IMR-90 (cell line): ENCODE results near the gene ANTXR1. TPM values are rescaled to one million over a fixed set of nuclear protein-coding genes. Genes with fewer than 3 reads are reported as not detected.
A peak's percentile ranks its signal among the peaks of the same experiment; 100 is the strongest.

Source experiments
- ATAC-seq: fragments of 200-7000 bp; cut with Tn5 transposase; 2 replicates; pipeline ENCODE4 v1.9.1; 2020; ENCODE audit warnings: low read depth, mild to moderate bottlenecking, moderate library complexity
- BruUV-seq: library from RNA; stranded (reverse); fragments of 400-500 nt; replicated peaks from 2 replicates; lab custom pipeline; 2021; lab: Mats Ljungman, UMichigan
- CTCF ChIA-PET: fragments of 300-600 bp; formaldehyde crosslinking; extraction: SDS; loops from one replicate; lab custom pipeline; 2021; ENCODE audit warnings: antibody characterized with exemption; lab: Yijun Ruan, JAX
- POLR2A ChIA-PET: fragments of 300-600 bp; sonication (Branson Sonifier 250); formaldehyde crosslinking; loops from one replicate; lab custom pipeline; 2022; ENCODE audit warnings: antibody characterized with exemption; ENCODE audit not compliant: unreplicated experiment; lab: Charles Lee
- DNase-seq: peaks from one replicate; pipeline ENCODE4 v3.0.0; 2013
- H2AFZ ChIP-seq: replicated peaks from 2 replicates; pipeline ENCODE3; 2013; ENCODE audit warnings: low read length, mild to moderate bottlenecking; ENCODE audit not compliant: poor library complexity
- H2AK5ac ChIP-seq: 2 replicates; pipeline ENCODE4 v1.6.1; 2013; ENCODE audit warnings: low read depth, low read length, inconsistent platforms
- H2AK9ac ChIP-seq: replicated peaks from 2 replicates; pipeline ENCODE3; 2013; ENCODE audit warnings: mild to moderate bottlenecking, low read depth, low read length, moderate library complexity; ENCODE audit not compliant: poor library complexity
- H2BK120ac ChIP-seq: 2 replicates; pipeline ENCODE4 v1.6.1; 2013; ENCODE audit warnings: low read depth, low read length, inconsistent platforms
- H2BK15ac ChIP-seq: 3 replicates; pipeline ENCODE4 v1.6.1; 2013; ENCODE audit warnings: low read depth, low read length, inconsistent platforms
- H2BK20ac ChIP-seq: 2 replicates; pipeline ENCODE4 v1.6.1; 2013; ENCODE audit warnings: low read depth, mild to moderate bottlenecking, inconsistent platforms, low read length, moderate library complexity
- H2BK5ac ChIP-seq: 2 replicates; pipeline ENCODE4 v1.6.1; 2013; ENCODE audit warnings: mild to moderate bottlenecking, low read depth, low read length, inconsistent platforms; ENCODE audit not compliant: poor library complexity, severe bottlenecking
- H3K14ac ChIP-seq: replicated peaks from 2 replicates; pipeline ENCODE4 v1.6.1; 2013; ENCODE audit warnings: low read depth, low read length, inconsistent platforms
- H3K18ac ChIP-seq: 2 replicates; pipeline ENCODE4 v1.6.1; 2013; ENCODE audit warnings: low read depth, low read length, control low read depth
- H3K23ac ChIP-seq: 2 replicates; pipeline ENCODE4 v1.6.1; 2013; ENCODE audit warnings: low read depth, low read length, inconsistent platforms
- H3K27ac ChIP-seq: 2 replicates; pipeline ENCODE4 v1.5.1; 2013; ENCODE audit warnings: mild to moderate bottlenecking, control low read depth, low read length; ENCODE audit not compliant: insufficient read depth
- H3K27me3 ChIP-seq: 2 replicates; pipeline ENCODE4 v1.6.1; 2013; ENCODE audit warnings: low read length; ENCODE audit not compliant: control insufficient read depth, insufficient read depth
- H3K36me3 ChIP-seq: 2 replicates; pipeline ENCODE4 v1.6.1; 2013; ENCODE audit warnings: low read length, mixed read lengths; ENCODE audit not compliant: control insufficient read depth, insufficient read depth
- H3K4ac ChIP-seq: 2 replicates; pipeline ENCODE4 v1.6.1; 2013; ENCODE audit warnings: low read depth, low read length, inconsistent platforms
- H3K4me1 ChIP-seq: 2 replicates; pipeline ENCODE4 v1.6.1; 2013; ENCODE audit warnings: low read length, mixed read lengths; ENCODE audit not compliant: control insufficient read depth, insufficient read depth
- H3K4me2 ChIP-seq: 2 replicates; pipeline ENCODE4 v1.6.1; 2013; ENCODE audit warnings: low read depth, mild to moderate bottlenecking, control low read depth, low read length, moderate library complexity
- H3K4me3 ChIP-seq: 2 replicates; pipeline ENCODE4 v1.5.1; 2013; ENCODE audit warnings: low read depth, mild to moderate bottlenecking, control low read depth, low read length, moderate library complexity; ENCODE audit not compliant: insufficient read depth
- H3K56ac ChIP-seq: 2 replicates; pipeline ENCODE4 v1.6.1; 2013; ENCODE audit warnings: low read length, inconsistent platforms; ENCODE audit not compliant: insufficient read depth; ENCODE audit errors: extremely low read depth
- H3K79me1 ChIP-seq, 2 experiments: 2 replicates each; pipeline ENCODE4 v1.6.1; 2013; ENCODE audit warnings: low read length in 2 of 2, inconsistent platforms in 1 of 2, low read depth in 1 of 2
- H3K9ac ChIP-seq: 2 replicates; pipeline ENCODE4 v1.6.1; 2013; ENCODE audit warnings: low read depth, low read length, control low read depth
- H3K9me1 ChIP-seq: 2 replicates; pipeline ENCODE4 v1.6.1; 2013; ENCODE audit warnings: low read length, inconsistent platforms; ENCODE audit not compliant: insufficient read depth
- H3K9me3 ChIP-seq: 2 replicates; pipeline ENCODE4 v1.6.1; 2013; ENCODE audit warnings: low read length; ENCODE audit not compliant: control insufficient read depth, insufficient read depth
- H4K20me1 ChIP-seq: 2 replicates; pipeline ENCODE4 v1.6.1; 2013; ENCODE audit warnings: low read length, inconsistent platforms; ENCODE audit not compliant: insufficient read depth
- H4K5ac ChIP-seq: 2 replicates; pipeline ENCODE4 v1.6.1; 2013; ENCODE audit warnings: mild to moderate bottlenecking, low read depth, low read length, control low read depth
- H4K8ac ChIP-seq, 2 experiments: 2 replicates each; pipeline ENCODE4 v1.6.1; 2013; ENCODE audit warnings: low read depth in 2 of 2, low read length in 2 of 2, control low read depth in 1 of 2, inconsistent platforms in 1 of 2
- H4K91ac ChIP-seq: 2 replicates; pipeline ENCODE4 v1.6.1; 2013; ENCODE audit warnings: low read depth, low read length, inconsistent platforms; ENCODE audit not compliant: insufficient read depth
- BHLHE40 ChIP-seq: fragments of 150-350 bp; IDR thresholded peaks from 2 replicates; pipeline ENCODE4 v1.6.1; 2016; ENCODE audit warnings: mild to moderate bottlenecking, low read depth, low read length
- CEBPB ChIP-seq: IDR thresholded peaks from 2 replicates; pipeline ENCODE4 v1.6.1; 2012; ENCODE audit warnings: low read depth, low read length, improper control_type of control experiment
- CHD1 ChIP-seq: IDR thresholded peaks from 2 replicates; pipeline ENCODE4 v1.6.1; 2012; ENCODE audit warnings: low read depth, low read length, improper control_type of control experiment
- ELK1 ChIP-seq: fragments of 150-350 bp; IDR thresholded peaks from 2 replicates; pipeline ENCODE4 v1.6.1; 2016; ENCODE audit warnings: low read depth, mild to moderate bottlenecking, low read length, moderate library complexity, borderline replicate concordance
- FOS ChIP-seq: fragments of 150-350 bp; IDR thresholded peaks from 2 replicates; pipeline ENCODE4 v1.6.1; 2016; ENCODE audit warnings: low read depth, low read length
- MAFK ChIP-seq: IDR thresholded peaks from 2 replicates; pipeline ENCODE4 v1.6.1; 2012; ENCODE audit warnings: low read depth, low read length, improper control_type of control experiment
- MAZ ChIP-seq: IDR thresholded peaks from 2 replicates; pipeline ENCODE4 v1.6.1; 2012; ENCODE audit warnings: low read depth, mild to moderate bottlenecking, low read length, improper control_type of control experiment, moderate library complexity, borderline replicate concordance
- MXI1 ChIP-seq: IDR thresholded peaks from 2 replicates; pipeline ENCODE4 v1.6.1; 2012; ENCODE audit warnings: low read depth, mild to moderate bottlenecking, low read length, moderate library complexity, borderline replicate concordance
- NFE2L2 ChIP-seq: fragments of 150-350 bp; IDR thresholded peaks from 2 replicates; pipeline ENCODE4 v1.6.1; 2016; ENCODE audit warnings: low read depth, mild to moderate bottlenecking, low read length
- POLR2A ChIP-seq: IDR thresholded peaks from 2 replicates; pipeline ENCODE4 v1.6.1; 2012; ENCODE audit warnings: mild to moderate bottlenecking, low read depth, low read length
- RAD21 ChIP-seq: IDR thresholded peaks from 2 replicates; pipeline ENCODE4 v1.6.1; 2012; ENCODE audit warnings: low read length, improper control_type of control experiment
- RCOR1 ChIP-seq: IDR thresholded peaks from 2 replicates; pipeline ENCODE4 v1.6.1; 2012; ENCODE audit warnings: mild to moderate bottlenecking, low read length, improper control_type of control experiment; ENCODE audit not compliant: insufficient replicate concordance
- RFX5 ChIP-seq: IDR thresholded peaks from 2 replicates; pipeline ENCODE4 v1.8.0; 2012; ENCODE audit warnings: low read depth, mild to moderate bottlenecking, low read length, moderate library complexity
- SMC3 ChIP-seq: fragments of 150-350 bp; IDR thresholded peaks from 2 replicates; pipeline ENCODE4 v1.6.1; 2016; ENCODE audit warnings: low read depth, mild to moderate bottlenecking, antibody characterized with exemption, low read length, moderate library complexity
- USF2 ChIP-seq: fragments of 150-350 bp; IDR thresholded peaks from 2 replicates; pipeline ENCODE4 v1.6.1; 2017; ENCODE audit warnings: mild to moderate bottlenecking, antibody characterized with exemption, low read length, low read depth
- dilution Hi-C: fragments of 300-500 bp; cut with HindIII; formaldehyde crosslinking; loops from one replicate; pipeline ENCODE4 v1.14.3; 2018; ENCODE audit warnings: low sequenced_read_pairs; ENCODE audit not compliant: unreplicated experiment
- in situ Hi-C: fragments of 300-500 bp; cut with MboI; formaldehyde crosslinking; loops from 3 replicates; pipeline ENCODE4 v1.14.3; 2019; ENCODE audit warnings: low sequenced_read_pairs, inconsistent platforms, mixed read lengths
- intact Hi-C: fragments of 100-400 bp; cut with micrococcal nuclease; formaldehyde crosslinking; loops from 2 replicates; pipeline ENCODE4 v1.10.0; 2022
- polyA plus RNA-seq, 3 experiments: library from polyadenylated mRNA; depleted of rRNA; stranded (reverse); fragments of >200 nt; gene quantifications; 2 replicates each; pipeline ENCODE4 v1.2.3, GENCODE V29; 2012; ENCODE audit warnings: low replicate concordance in 1 of 3
- total RNA-seq: library from RNA; depleted of rRNA; stranded (reverse); fragments of >200 nt; gene quantifications from 2 replicates; pipeline ENCODE4 v1.2.3, GENCODE V29; 2012
- TF ChIP-seq, protein P1 (sequence below): conservative IDR thresholded peaks from 2 replicates; pipeline ENCODE4 v1.5.1; 2012; ENCODE audit warnings: mild to moderate bottlenecking, low read depth, low read length, improper control_type of control experiment

ANTXR1 gene
- total and polyA plus RNA-seq, 2 of the 4 experiments (the other 2 are of a cell fraction): 27.2 to 36.9 TPM

DNA sequence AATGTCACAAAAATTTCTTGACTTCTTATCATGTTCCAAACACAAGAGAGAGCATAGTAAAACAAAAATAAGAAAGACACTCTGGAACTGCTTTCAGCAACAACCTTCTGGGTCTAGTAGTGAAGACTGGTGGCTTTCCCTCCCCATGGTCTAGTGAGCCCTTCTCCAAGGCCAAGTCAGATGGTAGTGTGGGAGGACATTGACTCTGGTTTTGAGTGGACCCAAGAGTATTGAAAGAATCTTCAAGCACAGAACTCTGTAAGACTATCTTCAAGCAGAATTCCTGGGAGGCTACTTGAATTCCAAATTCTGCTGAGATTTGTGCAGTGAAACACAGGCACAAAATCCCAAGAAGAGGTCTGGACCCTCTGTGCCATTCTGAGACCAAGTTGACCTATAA, 21.1 kb downstream of the ANTXR1 start:
- peaks cover 14% of the 10 kb centered on the region for H3K36me3 ChIP-seq
- 0 out of 2 replicates have a peak overlapping the region, but pooled peaks have one; percentile 5 for H3K4me2 ChIP-seq
- H2BK120ac ChIP-seq: 0 out of 2 replicates have a peak overlapping the region, but pooled peaks have one; percentile 33
- dilution Hi-C loops (no loop called here), intact Hi-C loops (no loop called here), in situ Hi-C loops (no loop called here)
- peaks cover 27% of the 10 kb centered on the region for H3K9me1 ChIP-seq
- H3K27me3 ChIP-seq: no peaks in the 10 kb centered on the region
- POLR2A ChIA-PET: no interaction called here
- H4K91ac ChIP-seq: no peak overlapping the region
- H3K4ac ChIP-seq: peak overlapping the region; percentile 22; the same call in 1 of the 2 replicates
- no peak overlapping the region for H4K8ac ChIP-seq
- H2AK9ac ChIP-seq: no peak overlapping the region
- peak overlapping the region; percentile 53; the same call in 1 of the 2 replicates for H4K5ac ChIP-seq
- H3K23ac ChIP-seq: peak overlapping the region; percentile 71; the same call in 1 of the 2 replicates
- CTCF ChIA-PET: no interaction called here
- H3K56ac ChIP-seq: no peak overlapping the region
- H2BK20ac ChIP-seq: no peak overlapping the region
- no peak overlapping the region for H2BK15ac ChIP-seq
- DNase-seq (no peak), ATAC-seq (peak; percentile 19)
- no peak for TF ChIP-seq ELK1
- no peak for TF ChIP-seq USF2
- no peak for TF ChIP-seq MXI1
- no peak for TF ChIP-seq BHLHE40
- TF ChIP-seq POLR2A: no peak
- no peak for TF ChIP-seq CHD1
- TF ChIP-seq CEBPB: no peak
- no peak for TF ChIP-seq FOS
- TF ChIP-seq NFE2L2: no peak
- TF ChIP-seq, protein P1, sequence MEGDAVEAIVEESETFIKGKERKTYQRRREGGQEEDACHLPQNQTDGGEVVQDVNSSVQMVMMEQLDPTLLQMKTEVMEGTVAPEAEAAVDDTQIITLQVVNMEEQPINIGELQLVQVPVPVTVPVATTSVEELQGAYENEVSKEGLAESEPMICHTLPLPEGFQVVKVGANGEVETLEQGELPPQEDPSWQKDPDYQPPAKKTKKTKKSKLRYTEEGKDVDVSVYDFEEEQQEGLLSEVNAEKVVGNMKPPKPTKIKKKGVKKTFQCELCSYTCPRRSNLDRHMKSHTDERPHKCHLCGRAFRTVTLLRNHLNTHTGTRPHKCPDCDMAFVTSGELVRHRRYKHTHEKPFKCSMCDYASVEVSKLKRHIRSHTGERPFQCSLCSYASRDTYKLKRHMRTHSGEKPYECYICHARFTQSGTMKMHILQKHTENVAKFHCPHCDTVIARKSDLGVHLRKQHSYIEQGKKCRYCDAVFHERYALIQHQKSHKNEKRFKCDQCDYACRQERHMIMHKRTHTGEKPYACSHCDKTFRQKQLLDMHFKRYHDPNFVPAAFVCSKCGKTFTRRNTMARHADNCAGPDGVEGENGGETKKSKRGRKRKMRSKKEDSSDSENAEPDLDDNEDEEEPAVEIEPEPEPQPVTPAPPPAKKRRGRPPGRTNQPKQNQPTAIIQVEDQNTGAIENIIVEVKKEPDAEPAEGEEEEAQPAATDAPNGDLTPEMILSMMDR: no peak
- no peak for TF ChIP-seq RCOR1
- TF ChIP-seq SMC3: no peak
- no peak for TF ChIP-seq RAD21
- no peak for TF ChIP-seq MAFK
- TF ChIP-seq RFX5: no peak
- TF ChIP-seq MAZ: no peak
- peaks cover 20% of the 10 kb centered on the region for H3K4me1 ChIP-seq
- H2AK5ac ChIP-seq: peak overlapping the region; percentile 36; the same call in 1 of the 2 replicates
- no peak overlapping the region for H2BK5ac ChIP-seq
- H3K27ac ChIP-seq: no peak overlapping the region
- no TSS peak for BruUV-seq
- peak overlapping the region; percentile 58; the same call in 1 of the 2 replicates for H3K14ac ChIP-seq
- H4K20me1 ChIP-seq: peaks cover 70% of the 10 kb centered on the region
- no peak overlapping the region for H3K9ac ChIP-seq
- no peak overlapping the region for H3K4me3 ChIP-seq
- H3K9me3 ChIP-seq: no peaks in the 10 kb centered on the region
- peak overlapping the region; percentile 42; the same call in 1 of the 2 replicates for H3K18ac ChIP-seq
- H3K79me1 ChIP-seq: peaks cover 53 to 74% of the 10 kb centered on the region in 2 experiments
- no peak overlapping the region for H2AFZ ChIP-seq
